ENCODE measurements around the gene MKNK1.

The MKNK1 gene

GRCh38 chr1:46562498-46562897, 41.6 kb downstream of the MKNK1 start:
- Histone ChIP-seq H3K36me3 (ENCODE audit: control insufficient read depth in 1 of 2, insufficient read depth in 2 of 2, low read length in 2 of 2) (peaks cover 28 to 76% of the 10 kb centered on the region in 2 donors), H3K4me1 (ENCODE audit: control insufficient read depth in 1 of 2, insufficient read depth in 2 of 2, low read length in 2 of 2) (no peaks in the 10 kb centered on the region), H3K9me3 (ENCODE audit: control insufficient read depth in 1 of 2, low read length in 2 of 2) (no peaks in the 10 kb centered on the region), H3K4me3 (ENCODE audit: low read depth in 1 of 2, low read length in 2 of 2) (no peak overlapping the region), H3K27ac (ENCODE audit: low read depth, low read length) (no peak overlapping the region), H3K27me3 (ENCODE audit: control insufficient read depth in 1 of 2, insufficient read depth in 2 of 2, low read length in 2 of 2) (no peaks in the 10 kb centered on the region), H3K9ac (ENCODE audit: low read depth in 1 of 2, low read length in 2 of 2) (no peak overlapping the region)

GRCh38 chr1:46558966-46559365, 45.1 kb downstream of the MKNK1 start:
- Histone ChIP-seq H3K4me3 (ENCODE audit: low read depth in 1 of 2, low read length in 2 of 2) (no peak overlapping the region), H3K9me3 (ENCODE audit: control insufficient read depth in 1 of 2, low read length in 2 of 2) (no peaks in the 10 kb centered on the region), H3K9ac (ENCODE audit: low read depth in 1 of 2, low read length in 2 of 2) (no peak overlapping the region), H3K4me1 (ENCODE audit: control insufficient read depth in 1 of 2, insufficient read depth in 2 of 2, low read length in 2 of 2) (peaks cover 0 to 4% of the 10 kb centered on the region in 2 donors), H3K27ac (ENCODE audit: low read depth, low read length) (no peak overlapping the region), H3K36me3 (ENCODE audit: control insufficient read depth in 1 of 2, insufficient read depth in 2 of 2, low read length in 2 of 2) (peaks cover 24 to 54% of the 10 kb centered on the region in 2 donors), H3K27me3 (ENCODE audit: control insufficient read depth in 1 of 2, insufficient read depth in 2 of 2, low read length in 2 of 2) (no peaks in the 10 kb centered on the region)

- Histone ChIP-seq H3K27me3 (ENCODE audit: control insufficient read depth in 1 of 2, insufficient read depth in 2 of 2, low read length in 2 of 2) (no peaks in the 10 kb centered on the region), H3K36me3 (ENCODE audit: control insufficient read depth in 1 of 2, insufficient read depth in 2 of 2, low read length in 2 of 2) (peaks cover 24 to 52% of the 10 kb centered on the region in 2 donors), H3K4me1 (ENCODE audit: control insufficient read depth in 1 of 2, insufficient read depth in 2 of 2, low read length in 2 of 2) (peaks cover 0 to 4% of the 10 kb centered on the region in 2 donors)
Observed at GRCh38 chr1:46558141-46558963, 45.7 kb downstream of the MKNK1 start.

GRCh38 chr1:46557403-46557802, 46.7 kb downstream of the MKNK1 start:
- H3K36me3 ChIP-seq (ENCODE audit: control insufficient read depth in 1 of 2, insufficient read depth in 2 of 2, low read length in 2 of 2) = peaks cover 15 to 43% of the 10 kb centered on the region in 2 donors
- H3K4me1 ChIP-seq (ENCODE audit: control insufficient read depth in 1 of 2, insufficient read depth in 2 of 2, low read length in 2 of 2) = peaks cover 0 to 4% of the 10 kb centered on the region in 2 donors
- peaks cover 0 to under 1% of the 10 kb centered on the region in 2 donors for H3K27me3 ChIP-seq (ENCODE audit: control insufficient read depth in 1 of 2, insufficient read depth in 2 of 2, low read length in 2 of 2)
- H3K9ac ChIP-seq (ENCODE audit: low read depth in 1 of 2, low read length in 2 of 2) = no peak overlapping the region
- no peak overlapping the region for H3K27ac ChIP-seq (ENCODE audit: low read depth, low read length)
- H3K9me3 ChIP-seq (ENCODE audit: control insufficient read depth in 1 of 2, low read length in 2 of 2) = no peaks in the 10 kb centered on the region
- no peak overlapping the region for H3K4me3 ChIP-seq (ENCODE audit: low read depth in 1 of 2, low read length in 2 of 2)

More at GRCh38 chr1:46558141-46558963, 45.7 kb downstream of the MKNK1 start:
- Histone ChIP-seq H3K4me3 (ENCODE audit: low read depth in 1 of 2, low read length in 2 of 2) (no peak overlapping the region), H3K9ac (ENCODE audit: low read depth in 1 of 2, low read length in 2 of 2) (no peak overlapping the region), H3K27ac (ENCODE audit: low read depth, low read length) (no peak overlapping the region), H3K9me3 (ENCODE audit: control insufficient read depth in 1 of 2, low read length in 2 of 2) (no peaks in the 10 kb centered on the region)

GRCh38 chr1:46556822-46557221, 47.2 kb downstream of the MKNK1 start:
- Histone ChIP-seq H3K27me3 (ENCODE audit: control insufficient read depth in 1 of 2, insufficient read depth in 2 of 2, low read length in 2 of 2) (peaks cover 3 to 6% of the 10 kb centered on the region in 2 donors), H3K27ac (ENCODE audit: low read depth, low read length) (no peak overlapping the region), H3K4me3 (ENCODE audit: low read depth in 1 of 2, low read length in 2 of 2) (no peak overlapping the region), H3K4me1 (ENCODE audit: control insufficient read depth in 1 of 2, insufficient read depth in 2 of 2, low read length in 2 of 2) (peaks cover 0 to 4% of the 10 kb centered on the region in 2 donors), H3K9me3 (ENCODE audit: control insufficient read depth in 1 of 2, low read length in 2 of 2) (no peaks in the 10 kb centered on the region), H3K36me3 (ENCODE audit: control insufficient read depth in 1 of 2, insufficient read depth in 2 of 2, low read length in 2 of 2) (peaks cover 13 to 39% of the 10 kb centered on the region in 2 donors), H3K9ac (ENCODE audit: low read depth in 1 of 2, low read length in 2 of 2) (no peak overlapping the region)

GRCh38 chr1:46555826-46556619, 48.0 kb downstream of the MKNK1 start:
- peaks cover 5 to 31% of the 10 kb centered on the region in 2 donors for H3K36me3 ChIP-seq (ENCODE audit: control insufficient read depth in 1 of 2, insufficient read depth in 2 of 2, low read length in 2 of 2)
- no peak overlapping the region for H3K27ac ChIP-seq (ENCODE audit: low read depth, low read length)
- no peak overlapping the region for H3K9ac ChIP-seq (ENCODE audit: low read depth in 1 of 2, low read length in 2 of 2)
- peaks cover 0 to 4% of the 10 kb centered on the region in 2 donors for H3K4me1 ChIP-seq (ENCODE audit: control insufficient read depth in 1 of 2, insufficient read depth in 2 of 2, low read length in 2 of 2)
- peaks cover 10 to 11% of the 10 kb centered on the region in 2 donors for H3K27me3 ChIP-seq (ENCODE audit: control insufficient read depth in 1 of 2, insufficient read depth in 2 of 2, low read length in 2 of 2)
- H3K9me3 ChIP-seq (ENCODE audit: control insufficient read depth in 1 of 2, low read length in 2 of 2) = no peaks in the 10 kb centered on the region
- no peak overlapping the region for H3K4me3 ChIP-seq (ENCODE audit: low read depth in 1 of 2, low read length in 2 of 2)

- H3K9ac ChIP-seq (ENCODE audit: low read depth in 1 of 2, low read length in 2 of 2) = no peak overlapping the region
- H3K4me3 ChIP-seq (ENCODE audit: low read depth in 1 of 2, low read length in 2 of 2) = no peak overlapping the region
- H3K36me3 ChIP-seq (ENCODE audit: control insufficient read depth in 1 of 2, insufficient read depth in 2 of 2, low read length in 2 of 2) = peaks cover 0 to 20% of the 10 kb centered on the region in 2 donors
- no peaks in the 10 kb centered on the region for H3K9me3 ChIP-seq (ENCODE audit: control insufficient read depth in 1 of 2, low read length in 2 of 2)
- H3K4me1 ChIP-seq (ENCODE audit: control insufficient read depth in 1 of 2, insufficient read depth in 2 of 2, low read length in 2 of 2) = peaks cover 4 to 5% of the 10 kb centered on the region in 2 donors
- H3K27ac ChIP-seq (ENCODE audit: low read depth, low read length) = no peak overlapping the region
- H3K27me3 ChIP-seq (ENCODE audit: control insufficient read depth in 1 of 2, insufficient read depth in 2 of 2, low read length in 2 of 2) = peaks cover 14 to 22% of the 10 kb centered on the region in 2 donors
Observed at GRCh38 chr1:46554597-46555381, 49.3 kb downstream of the MKNK1 start.

- no peak overlapping the region for H3K4me3 ChIP-seq (ENCODE audit: low read depth in 1 of 2, low read length in 2 of 2)
- H3K9ac ChIP-seq (ENCODE audit: low read depth in 1 of 2, low read length in 2 of 2) = no peak overlapping the region
- H3K27me3 ChIP-seq (ENCODE audit: control insufficient read depth in 1 of 2, insufficient read depth in 2 of 2, low read length in 2 of 2) = peaks cover 17 to 28% of the 10 kb centered on the region in 2 donors
- H3K27ac ChIP-seq (ENCODE audit: low read depth, low read length) = no peak overlapping the region
- H3K9me3 ChIP-seq (ENCODE audit: control insufficient read depth in 1 of 2, low read length in 2 of 2) = no peaks in the 10 kb centered on the region
- H3K36me3 ChIP-seq (ENCODE audit: control insufficient read depth in 1 of 2, insufficient read depth in 2 of 2, low read length in 2 of 2) = peaks cover 0 to 14% of the 10 kb centered on the region in 2 donors
- peaks cover 4 to 10% of the 10 kb centered on the region in 2 donors for H3K4me1 ChIP-seq (ENCODE audit: control insufficient read depth in 1 of 2, insufficient read depth in 2 of 2, low read length in 2 of 2)
Observed at GRCh38 chr1:46554236-46554596, 49.9 kb downstream of the MKNK1 start.

GRCh38 chr1:46553506-46553905, 50.6 kb downstream of the MKNK1 start:
- H3K4me3 ChIP-seq (ENCODE audit: low read depth in 1 of 2, low read length in 2 of 2) = no peak overlapping the region
- H3K9me3 ChIP-seq (ENCODE audit: control insufficient read depth in 1 of 2, low read length in 2 of 2) = no peaks in the 10 kb centered on the region
- H3K27me3 ChIP-seq (ENCODE audit: control insufficient read depth in 1 of 2, insufficient read depth in 2 of 2, low read length in 2 of 2) = peaks cover 17 to 30% of the 10 kb centered on the region in 2 donors
- no peak overlapping the region for H3K9ac ChIP-seq (ENCODE audit: low read depth in 1 of 2, low read length in 2 of 2)
- peaks cover 4 to 10% of the 10 kb centered on the region in 2 donors for H3K4me1 ChIP-seq (ENCODE audit: control insufficient read depth in 1 of 2, insufficient read depth in 2 of 2, low read length in 2 of 2)
- H3K27ac ChIP-seq (ENCODE audit: low read depth, low read length) = no peak overlapping the region
- H3K36me3 ChIP-seq (ENCODE audit: control insufficient read depth in 1 of 2, insufficient read depth in 2 of 2, low read length in 2 of 2) = peaks cover 0 to 8% of the 10 kb centered on the region in 2 donors
